T-helper 2 cell treated with Interferon-gamma antibody and Interleukin-4, amounts not matched to agents 5 μg/mL and 100 μg/mL, for 36 hours (primary cell): Measurements from ENCODE around the gene PYROXD2.
"Not testable (repeated sequence)": the region's sequence is repeated elsewhere in the genome, so short reads cannot be mapped to it uniquely, and the experiment has no call there.

Experiments
- DNase-seq: peaks from one replicate; pipeline ENCODE4 v3.0.0; 2021; ENCODE audit warnings: low spot score
- H3K27ac Mint-ChIP-seq: one replicate; pipeline ENCODE4 v1.8.0; 2021; ENCODE audit warnings: mild to moderate bottlenecking, mixed read lengths
- H3K27me3 Mint-ChIP-seq: one replicate; pipeline ENCODE4 v1.8.0; 2021; ENCODE audit warnings: low read depth, mixed read lengths
- H3K36me3 Mint-ChIP-seq: one replicate; pipeline ENCODE4 v1.8.0; 2021; ENCODE audit warnings: low read depth, mixed read lengths
- H3K4me1 Mint-ChIP-seq: one replicate; pipeline ENCODE4 v1.8.0; 2021; ENCODE audit warnings: low read depth, mixed read lengths
- H3K4me3 Mint-ChIP-seq: one replicate; pipeline ENCODE4 v1.8.0; 2022; ENCODE audit warnings: mild to moderate bottlenecking, moderate library complexity, mixed read lengths
- H3K9me3 Mint-ChIP-seq: one replicate; pipeline ENCODE4 v1.8.0; 2021; ENCODE audit warnings: mixed read lengths

The PYROXD2 gene

GRCh38 chr10:98400482-98400881, 14.5 kb downstream of the PYROXD2 start:
- H3K9me3 Mint-ChIP-seq = no peaks in the 10 kb centered on the region
- DNase-seq = no peak
- H3K4me3 Mint-ChIP-seq = no peak overlapping the region
- no peak overlapping the region for H3K27ac Mint-ChIP-seq
- H3K27me3 Mint-ChIP-seq = no peaks in the 10 kb centered on the region
- H3K4me1 Mint-ChIP-seq = peaks cover 13% of the 10 kb centered on the region
- H3K36me3 Mint-ChIP-seq = no peaks in the 10 kb centered on the region

- DNase-seq = no peak
- Mint-ChIP-seq H3K36me3 (no peaks in the 10 kb centered on the region), H3K9me3 (no peaks in the 10 kb centered on the region), H3K27ac (no peak overlapping the region), H3K4me3 (no peak overlapping the region), H3K4me1 (peaks cover 12% of the 10 kb centered on the region), H3K27me3 (no peaks in the 10 kb centered on the region)
These were observed 15.2 kb downstream of the PYROXD2 start for GRCh38 chr10:98399784-98400183.

- no peaks in the 10 kb centered on the region for H3K27me3 Mint-ChIP-seq
- H3K4me3 Mint-ChIP-seq = no peak overlapping the region
- H3K36me3 Mint-ChIP-seq = no peaks in the 10 kb centered on the region
- no peak overlapping the region for H3K27ac Mint-ChIP-seq
- H3K9me3 Mint-ChIP-seq = no peaks in the 10 kb centered on the region
- no peaks in the 10 kb centered on the region for H3K4me1 Mint-ChIP-seq
- no peak for DNase-seq
These were observed 17.8 kb downstream of the PYROXD2 start for GRCh38 chr10:98397089-98397600.

GRCh38 chr10:98396096-98397063, 18.6 kb downstream of the PYROXD2 start:
- Mint-ChIP-seq H3K36me3 (no peaks in the 10 kb centered on the region), H3K27ac (no peak overlapping the region), H3K9me3 (no peaks in the 10 kb centered on the region), H3K4me1 (peaks cover 3% of the 10 kb centered on the region), H3K27me3 (no peaks in the 10 kb centered on the region), H3K4me3 (no peak overlapping the region)
- DNase-seq = no peak

- no peak overlapping the region for H3K27ac Mint-ChIP-seq
- no peak for DNase-seq
- H3K4me1 Mint-ChIP-seq = peaks cover 7% of the 10 kb centered on the region
- no peaks in the 10 kb centered on the region for H3K9me3 Mint-ChIP-seq
- H3K4me3 Mint-ChIP-seq = no peak overlapping the region
- no peaks in the 10 kb centered on the region for H3K27me3 Mint-ChIP-seq
- no peaks in the 10 kb centered on the region for H3K36me3 Mint-ChIP-seq
These were observed 20.0 kb downstream of the PYROXD2 start for GRCh38 chr10:98394851-98395440.

GRCh38 chr10:98391578-98391991, 23.4 kb downstream of the PYROXD2 start:
- no peaks in the 10 kb centered on the region for H3K9me3 Mint-ChIP-seq
- no peak for DNase-seq
- H3K4me1 Mint-ChIP-seq = peaks cover 7% of the 10 kb centered on the region
- no peaks in the 10 kb centered on the region for H3K36me3 Mint-ChIP-seq
- H3K27me3 Mint-ChIP-seq = no peaks in the 10 kb centered on the region
- peak overlapping the region; percentile 58 for H3K27ac Mint-ChIP-seq
- H3K4me3 Mint-ChIP-seq = peak overlapping the region; percentile 68

- Mint-ChIP-seq H3K27ac (peak overlapping the region; percentile 58), H3K4me1 (peaks cover 7% of the 10 kb centered on the region), H3K9me3 (no peaks in the 10 kb centered on the region), H3K27me3 (no peaks in the 10 kb centered on the region), H3K36me3 (no peaks in the 10 kb centered on the region), H3K4me3 (peak overlapping the region; percentile 68)
- DNase-seq = no peak
These were observed 23.9 kb downstream of the PYROXD2 start for GRCh38 chr10:98391065-98391464.

- Mint-ChIP-seq H3K27ac (no peak overlapping the region), H3K27me3 (no peaks in the 10 kb centered on the region), H3K4me1 (peaks cover 7% of the 10 kb centered on the region), H3K9me3 (no peaks in the 10 kb centered on the region), H3K4me3 (no peak overlapping the region), H3K36me3 (no peaks in the 10 kb centered on the region)
- DNase-seq = no peak
These were observed 24.6 kb downstream of the PYROXD2 start for GRCh38 chr10:98390406-98390805.

- no peak overlapping the region for H3K27ac Mint-ChIP-seq
- H3K4me1 Mint-ChIP-seq = peaks cover 7% of the 10 kb centered on the region
- DNase-seq = no peak
- H3K36me3 Mint-ChIP-seq = no peaks in the 10 kb centered on the region
- no peak overlapping the region for H3K4me3 Mint-ChIP-seq
- no peaks in the 10 kb centered on the region for H3K9me3 Mint-ChIP-seq
- no peaks in the 10 kb centered on the region for H3K27me3 Mint-ChIP-seq
These were observed 25.6 kb downstream of the PYROXD2 start for GRCh38 chr10:98389398-98389797.

GRCh38 chr10:98388101-98388655, 26.8 kb downstream of the PYROXD2 start:
- H3K9me3 Mint-ChIP-seq = no peaks in the 10 kb centered on the region
- no peak for DNase-seq
- no peak overlapping the region for H3K27ac Mint-ChIP-seq
- H3K4me1 Mint-ChIP-seq = peaks cover 7% of the 10 kb centered on the region
- H3K27me3 Mint-ChIP-seq = no peaks in the 10 kb centered on the region
- H3K36me3 Mint-ChIP-seq = no peaks in the 10 kb centered on the region
- no peak overlapping the region for H3K4me3 Mint-ChIP-seq

- no peaks in the 10 kb centered on the region for H3K4me1 Mint-ChIP-seq
- H3K27me3 Mint-ChIP-seq = peaks cover 2% of the 10 kb centered on the region
- H3K27ac Mint-ChIP-seq = no peak overlapping the region
- H3K36me3 Mint-ChIP-seq = no peaks in the 10 kb centered on the region
- DNase-seq = no peak
- H3K9me3 Mint-ChIP-seq = no peaks in the 10 kb centered on the region
- H3K4me3 Mint-ChIP-seq = no peak overlapping the region
These were observed 30.4 kb downstream of the PYROXD2 start for GRCh38 chr10:98384531-98385133.

GRCh38 chr10:98383869-98384268, 31.1 kb downstream of the PYROXD2 start:
- Mint-ChIP-seq H3K4me1 (no peaks in the 10 kb centered on the region), H3K27me3 (peaks cover 2% of the 10 kb centered on the region), H3K4me3 (no peak overlapping the region), H3K9me3 (no peaks in the 10 kb centered on the region), H3K36me3 (no peaks in the 10 kb centered on the region), H3K27ac (no peak overlapping the region)
- no peak for DNase-seq

- not testable (repeated sequence) for H3K27me3 Mint-ChIP-seq, H3K36me3 Mint-ChIP-seq, H3K4me1 Mint-ChIP-seq, H3K9me3 Mint-ChIP-seq, H3K4me3 Mint-ChIP-seq, H3K27ac Mint-ChIP-seq, DNase-seq
These were observed 31.8 kb downstream of the PYROXD2 start for GRCh38 chr10:98383134-98383667.
